Astrocyte (in vitro differentiated cells and primary cell): ENCODE results near the gene MPST.

Experiments used
- EZH2 ChIP-seq: IDR thresholded peaks from 2 replicates; pipeline ENCODE4 v1.6.1; 2012; ENCODE audit warnings: mild to moderate bottlenecking, low read length, inconsistent platforms; ENCODE audit not compliant: insufficient read depth
- TF ChIP-seq, protein P1 (sequence below): IDR thresholded peaks from 2 replicates; pipeline ENCODE4 v1.5.1; 2011; ENCODE audit warnings: low read depth, mild to moderate bottlenecking, inconsistent platforms, low read length, moderate library complexity; ENCODE audit not compliant: insufficient read depth

DNA sequence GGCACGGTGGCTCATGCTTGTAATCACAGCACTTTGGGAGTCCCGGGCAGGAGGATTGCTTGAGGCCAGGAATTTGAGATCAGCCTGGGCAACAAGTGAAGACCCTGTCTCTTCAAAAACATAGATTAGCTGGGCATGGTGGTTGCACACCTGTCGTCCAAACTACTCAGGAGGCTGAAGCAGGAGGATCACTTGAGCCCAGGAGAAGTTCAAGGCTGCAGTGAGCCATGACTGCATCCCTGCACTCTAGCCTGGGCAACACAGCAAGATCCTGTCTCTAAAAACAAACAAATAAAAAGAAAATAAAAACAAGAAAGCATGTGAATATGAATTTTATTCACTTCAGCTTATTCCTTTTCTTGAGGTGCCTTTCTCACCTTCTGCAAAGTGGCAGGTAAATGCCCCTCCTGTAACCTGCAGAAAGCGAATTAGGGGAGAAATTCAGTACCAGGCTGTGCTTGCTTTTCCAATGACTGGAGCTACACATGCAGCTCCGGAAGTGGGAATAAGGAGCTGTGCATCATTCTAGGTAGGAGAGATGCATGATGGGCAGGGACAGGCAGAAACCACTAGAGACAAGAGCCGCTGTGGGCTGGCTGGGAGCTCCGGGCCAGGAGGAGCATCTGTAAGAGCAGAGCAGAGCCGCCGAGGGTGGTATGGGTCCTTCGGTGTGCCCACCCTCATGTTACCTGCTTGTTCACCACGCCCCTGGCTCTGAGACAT, 17.3 kb downstream of the MPST start:
- TF ChIP-seq, protein P1, sequence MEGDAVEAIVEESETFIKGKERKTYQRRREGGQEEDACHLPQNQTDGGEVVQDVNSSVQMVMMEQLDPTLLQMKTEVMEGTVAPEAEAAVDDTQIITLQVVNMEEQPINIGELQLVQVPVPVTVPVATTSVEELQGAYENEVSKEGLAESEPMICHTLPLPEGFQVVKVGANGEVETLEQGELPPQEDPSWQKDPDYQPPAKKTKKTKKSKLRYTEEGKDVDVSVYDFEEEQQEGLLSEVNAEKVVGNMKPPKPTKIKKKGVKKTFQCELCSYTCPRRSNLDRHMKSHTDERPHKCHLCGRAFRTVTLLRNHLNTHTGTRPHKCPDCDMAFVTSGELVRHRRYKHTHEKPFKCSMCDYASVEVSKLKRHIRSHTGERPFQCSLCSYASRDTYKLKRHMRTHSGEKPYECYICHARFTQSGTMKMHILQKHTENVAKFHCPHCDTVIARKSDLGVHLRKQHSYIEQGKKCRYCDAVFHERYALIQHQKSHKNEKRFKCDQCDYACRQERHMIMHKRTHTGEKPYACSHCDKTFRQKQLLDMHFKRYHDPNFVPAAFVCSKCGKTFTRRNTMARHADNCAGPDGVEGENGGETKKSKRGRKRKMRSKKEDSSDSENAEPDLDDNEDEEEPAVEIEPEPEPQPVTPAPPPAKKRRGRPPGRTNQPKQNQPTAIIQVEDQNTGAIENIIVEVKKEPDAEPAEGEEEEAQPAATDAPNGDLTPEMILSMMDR: no peak
- no peak for TF ChIP-seq EZH2
